SU-DHL-6 (cell line): ENCODE data around the gene ZFHX3.

Experiments used
- EZH2phosphoT487 ChIP-seq: fragments of 200-600 bp; sonication (generic), shearing (Covaris generic); conservative IDR thresholded peaks from 2 replicates; pipeline ENCODE4 v1.6.1; 2018; ENCODE audit warnings: mild to moderate bottlenecking, antibody characterized with exemption, low read length, moderate library complexity, mixed read lengths
- TF ChIP-seq, protein P1 (sequence below): fragments of 200-600 bp; sonication (generic); IDR thresholded peaks from one replicate; pipeline ENCODE4 v1.5.1; 2017; ENCODE audit warnings: antibody characterized with exemption, mild to moderate bottlenecking, low read length, moderate library complexity; ENCODE audit not compliant: insufficient read depth, poor library complexity, severe bottlenecking

DNA sequence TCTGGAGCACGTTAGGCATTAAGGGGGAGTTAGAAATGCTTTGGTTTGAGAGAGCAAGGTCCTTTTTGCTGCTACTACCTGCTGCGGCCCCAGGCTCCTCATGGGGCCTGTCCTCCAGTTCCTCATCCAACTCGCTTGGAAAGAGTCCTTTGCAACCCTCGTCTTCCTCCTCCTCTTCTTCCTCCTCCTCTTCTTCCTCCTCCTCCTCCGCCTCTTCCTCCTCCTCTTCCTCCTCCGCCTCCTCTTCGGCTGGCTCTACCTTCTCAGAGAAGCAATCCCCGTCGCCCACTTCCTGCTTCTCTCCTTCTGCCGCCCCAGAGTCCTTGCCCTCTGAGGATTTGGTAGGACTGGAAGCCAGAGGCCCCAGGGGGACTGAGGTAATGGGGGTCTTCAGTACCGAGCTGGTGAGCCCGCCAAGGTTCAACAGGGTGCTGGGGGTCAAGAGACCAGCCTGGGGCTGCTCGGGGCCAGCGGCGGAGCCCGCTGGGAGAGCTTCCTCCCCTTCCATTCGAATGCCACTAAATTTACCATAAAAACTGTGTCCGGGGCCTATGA is 89.3 kb downstream of the ZFHX3 start:
- TF ChIP-seq, protein P1, sequence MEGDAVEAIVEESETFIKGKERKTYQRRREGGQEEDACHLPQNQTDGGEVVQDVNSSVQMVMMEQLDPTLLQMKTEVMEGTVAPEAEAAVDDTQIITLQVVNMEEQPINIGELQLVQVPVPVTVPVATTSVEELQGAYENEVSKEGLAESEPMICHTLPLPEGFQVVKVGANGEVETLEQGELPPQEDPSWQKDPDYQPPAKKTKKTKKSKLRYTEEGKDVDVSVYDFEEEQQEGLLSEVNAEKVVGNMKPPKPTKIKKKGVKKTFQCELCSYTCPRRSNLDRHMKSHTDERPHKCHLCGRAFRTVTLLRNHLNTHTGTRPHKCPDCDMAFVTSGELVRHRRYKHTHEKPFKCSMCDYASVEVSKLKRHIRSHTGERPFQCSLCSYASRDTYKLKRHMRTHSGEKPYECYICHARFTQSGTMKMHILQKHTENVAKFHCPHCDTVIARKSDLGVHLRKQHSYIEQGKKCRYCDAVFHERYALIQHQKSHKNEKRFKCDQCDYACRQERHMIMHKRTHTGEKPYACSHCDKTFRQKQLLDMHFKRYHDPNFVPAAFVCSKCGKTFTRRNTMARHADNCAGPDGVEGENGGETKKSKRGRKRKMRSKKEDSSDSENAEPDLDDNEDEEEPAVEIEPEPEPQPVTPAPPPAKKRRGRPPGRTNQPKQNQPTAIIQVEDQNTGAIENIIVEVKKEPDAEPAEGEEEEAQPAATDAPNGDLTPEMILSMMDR: no peak
- no peak for TF ChIP-seq EZH2phosphoT487
